T-helper 2 cell treated with Interferon-gamma antibody and Interleukin-4, amounts not matched to agents 5 μg/mL and 100 μg/mL, for 36 hours (primary cell): ENCODE data around the gene AOX1.
"Not testable (repeated sequence)": the region's sequence is repeated elsewhere in the genome, so short reads cannot be mapped to it uniquely, and the experiment has no call there.

Experiments used
- DNase-seq: peaks from one replicate; pipeline ENCODE4 v3.0.0; 2021; ENCODE audit warnings: low spot score
- H3K27ac Mint-ChIP-seq: one replicate; pipeline ENCODE4 v1.8.0; 2021; ENCODE audit warnings: mild to moderate bottlenecking, mixed read lengths
- H3K27me3 Mint-ChIP-seq: one replicate; pipeline ENCODE4 v1.8.0; 2021; ENCODE audit warnings: low read depth, mixed read lengths
- H3K36me3 Mint-ChIP-seq: one replicate; pipeline ENCODE4 v1.8.0; 2021; ENCODE audit warnings: low read depth, mixed read lengths
- H3K4me1 Mint-ChIP-seq: one replicate; pipeline ENCODE4 v1.8.0; 2021; ENCODE audit warnings: low read depth, mixed read lengths
- H3K4me3 Mint-ChIP-seq: one replicate; pipeline ENCODE4 v1.8.0; 2022; ENCODE audit warnings: mild to moderate bottlenecking, moderate library complexity, mixed read lengths
- H3K9me3 Mint-ChIP-seq: one replicate; pipeline ENCODE4 v1.8.0; 2021; ENCODE audit warnings: mixed read lengths

The AOX1 gene

DNA sequence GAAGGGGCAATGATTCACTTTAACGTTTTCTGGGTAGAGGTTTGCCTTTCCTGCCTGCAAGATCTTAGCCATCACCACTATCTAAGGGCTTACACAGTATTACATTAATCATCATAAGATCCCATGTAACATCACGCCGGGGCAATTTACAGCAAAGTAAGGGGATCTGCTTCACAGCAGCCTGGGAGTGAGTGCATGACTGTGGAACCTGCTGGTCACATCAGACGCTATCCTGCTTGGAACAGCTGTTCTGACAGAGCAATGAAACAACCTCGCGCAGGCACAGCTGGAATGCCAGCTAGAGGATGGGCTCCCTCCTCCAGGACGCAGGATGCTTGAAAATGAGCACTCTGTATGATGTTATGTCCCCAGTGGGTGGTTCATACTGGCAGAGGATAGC lies 89.0 kb downstream of the AOX1 start:
- peaks cover 5% of the 10 kb centered on the region for H3K4me1 Mint-ChIP-seq
- no peak for DNase-seq
- H3K27ac Mint-ChIP-seq = no peak overlapping the region
- no peaks in the 10 kb centered on the region for H3K36me3 Mint-ChIP-seq
- peaks cover 17% of the 10 kb centered on the region for H3K27me3 Mint-ChIP-seq
- H3K9me3 Mint-ChIP-seq = no peaks in the 10 kb centered on the region
- H3K4me3 Mint-ChIP-seq = no peak overlapping the region

GRCh38 chr2:200677171-200677570 lies 91.4 kb downstream of the AOX1 start:
- peaks cover 16% of the 10 kb centered on the region for H3K27me3 Mint-ChIP-seq
- no peak for DNase-seq
- H3K36me3 Mint-ChIP-seq = no peaks in the 10 kb centered on the region
- peaks cover 5% of the 10 kb centered on the region for H3K4me1 Mint-ChIP-seq
- H3K9me3 Mint-ChIP-seq = no peaks in the 10 kb centered on the region
- H3K27ac Mint-ChIP-seq = no peak overlapping the region
- no peak overlapping the region for H3K4me3 Mint-ChIP-seq

- Mint-ChIP-seq H3K4me3 (no peak overlapping the region), H3K27me3 (peaks cover 14% of the 10 kb centered on the region), H3K9me3 (no peaks in the 10 kb centered on the region), H3K4me1 (peaks cover 5% of the 10 kb centered on the region), H3K27ac (no peak overlapping the region), H3K36me3 (no peaks in the 10 kb centered on the region)
- no peak for DNase-seq
Observed at GRCh38 chr2:200677721-200678532, 92.1 kb downstream of the AOX1 start.

DNA sequence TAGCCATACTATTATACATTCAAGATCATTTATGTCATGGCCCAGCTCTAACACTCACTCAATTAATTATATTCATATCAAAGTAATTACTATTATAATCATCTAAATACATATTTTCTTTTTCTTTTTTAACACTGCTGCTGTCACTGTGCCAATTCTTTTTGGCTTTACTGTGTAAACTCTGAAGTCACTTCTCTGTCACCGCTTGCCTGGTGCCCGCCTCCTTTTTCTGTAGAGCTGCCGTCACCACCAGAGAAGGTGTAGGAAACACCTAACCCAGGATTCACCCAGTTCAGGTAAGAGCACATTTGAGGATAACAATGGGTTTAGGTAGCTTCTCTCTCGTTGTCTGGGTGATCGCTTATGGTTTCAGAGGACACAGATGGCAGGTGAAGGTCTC lies 93.3 kb downstream of the AOX1 start:
- Mint-ChIP-seq H3K4me3 (no peak overlapping the region), H3K4me1 (no peaks in the 10 kb centered on the region), H3K9me3 (no peaks in the 10 kb centered on the region), H3K27ac (no peak overlapping the region), H3K27me3 (peaks cover 14% of the 10 kb centered on the region), H3K36me3 (no peaks in the 10 kb centered on the region)
- DNase-seq = no peak

DNA sequence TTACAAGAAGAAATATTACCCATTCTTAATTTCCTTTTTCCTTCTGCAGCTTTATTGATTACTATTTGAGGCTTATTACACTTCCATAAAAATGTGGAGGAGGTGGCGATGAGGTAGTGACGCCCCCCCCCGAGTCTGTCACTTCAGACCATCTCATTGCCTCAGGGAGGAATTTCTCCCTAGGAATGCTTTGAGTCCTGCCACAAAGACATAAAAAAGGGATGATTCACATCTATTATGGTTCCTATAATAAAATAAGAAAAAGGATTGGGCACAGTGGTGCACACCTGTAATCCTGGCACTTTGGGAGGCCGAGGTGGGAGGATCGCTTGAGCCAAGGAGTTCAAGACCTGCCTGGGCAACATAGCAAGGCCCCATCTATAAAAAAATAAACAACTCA lies 93.7 kb downstream of the AOX1 start:
- Mint-ChIP-seq H3K27ac (no peak overlapping the region), H3K4me3 (no peak overlapping the region), H3K4me1 (no peaks in the 10 kb centered on the region), H3K9me3 (no peaks in the 10 kb centered on the region), H3K27me3 (peaks cover 14% of the 10 kb centered on the region), H3K36me3 (no peaks in the 10 kb centered on the region)
- DNase-seq = no peak

DNA sequence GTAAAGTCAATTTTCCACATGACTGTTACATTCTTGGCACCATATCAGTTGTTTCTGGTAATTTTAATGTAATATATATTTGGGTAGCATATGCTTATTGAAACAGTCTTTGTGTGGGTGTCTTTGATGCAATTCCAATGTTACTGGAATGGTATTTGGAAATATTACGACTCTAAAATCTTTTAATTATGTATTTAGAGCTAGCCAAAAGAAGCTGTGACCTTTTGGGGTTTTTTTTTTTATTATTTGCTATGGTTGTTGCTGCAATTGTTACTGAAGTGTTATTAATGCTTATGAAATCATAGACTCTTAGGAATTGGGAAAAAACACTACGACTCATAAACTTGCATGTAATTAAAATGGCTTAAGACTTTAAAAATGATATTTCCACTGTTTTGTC lies 95.9 kb downstream of the AOX1 start:
- Mint-ChIP-seq H3K9me3 (no peaks in the 10 kb centered on the region), H3K4me3 (no peak overlapping the region), H3K36me3 (no peaks in the 10 kb centered on the region), H3K27ac (no peak overlapping the region), H3K27me3 (peaks cover 14% of the 10 kb centered on the region), H3K4me1 (no peaks in the 10 kb centered on the region)
- no peak for DNase-seq

GRCh38 chr2:200682407-200682806 lies 96.6 kb downstream of the AOX1 start:
- H3K27ac Mint-ChIP-seq, H3K36me3 Mint-ChIP-seq, DNase-seq, H3K4me1 Mint-ChIP-seq, H3K9me3 Mint-ChIP-seq, H3K4me3 Mint-ChIP-seq: not testable (repeated sequence)
- peaks cover 14% of the 10 kb centered on the region for H3K27me3 Mint-ChIP-seq

GRCh38 chr2:200687922-200688920 lies 102.4 kb downstream of the AOX1 start:
- no peaks in the 10 kb centered on the region for H3K9me3 Mint-ChIP-seq
- H3K4me3 Mint-ChIP-seq = no peak overlapping the region
- H3K27ac Mint-ChIP-seq = no peak overlapping the region
- H3K36me3 Mint-ChIP-seq = no peaks in the 10 kb centered on the region
- H3K4me1 Mint-ChIP-seq = peaks cover 3% of the 10 kb centered on the region
- peaks cover 6% of the 10 kb centered on the region for H3K27me3 Mint-ChIP-seq
- no peak for DNase-seq

DNA sequence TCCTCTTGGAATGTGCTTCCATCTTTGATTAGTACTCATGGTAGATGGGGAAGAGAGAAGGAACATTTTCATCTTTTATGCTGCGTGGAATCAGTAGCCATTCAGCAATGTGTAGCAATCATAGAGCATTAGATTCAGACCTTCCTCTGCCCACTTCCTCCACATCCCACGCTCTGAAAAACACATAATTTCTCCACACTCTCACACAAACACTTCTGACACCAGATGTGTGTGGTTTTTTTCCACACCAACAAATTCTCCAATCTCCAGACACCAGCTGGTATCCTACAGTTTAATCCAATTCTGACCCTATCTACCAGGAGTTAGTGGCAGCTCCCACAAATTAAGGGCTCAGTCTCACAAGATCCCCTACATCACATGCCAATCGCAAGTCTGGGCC lies 103.3 kb downstream of the AOX1 start:
- no peak overlapping the region for H3K27ac Mint-ChIP-seq

GRCh38 chr2:200693836-200694470 lies 108.1 kb downstream of the AOX1 start:
- H3K4me1 Mint-ChIP-seq = peaks cover 2% of the 10 kb centered on the region
- DNase-seq = no peak
- no peaks in the 10 kb centered on the region for H3K9me3 Mint-ChIP-seq
- H3K4me3 Mint-ChIP-seq = no peak overlapping the region
- no peaks in the 10 kb centered on the region for H3K27me3 Mint-ChIP-seq
- H3K36me3 Mint-ChIP-seq = no peaks in the 10 kb centered on the region
- no peak overlapping the region for H3K27ac Mint-ChIP-seq

More for the DNA sequence above, 103.3 kb downstream of the AOX1 start:
- H3K9me3 Mint-ChIP-seq = no peaks in the 10 kb centered on the region
- no peak for DNase-seq
- no peak overlapping the region for H3K4me3 Mint-ChIP-seq
- H3K4me1 Mint-ChIP-seq = peaks cover 3% of the 10 kb centered on the region
- H3K27me3 Mint-ChIP-seq = peaks cover 6% of the 10 kb centered on the region
- no peaks in the 10 kb centered on the region for H3K36me3 Mint-ChIP-seq

GRCh38 chr2:200695191-200695590 lies 109.4 kb downstream of the AOX1 start:
- no peaks in the 10 kb centered on the region for H3K36me3 Mint-ChIP-seq
- no peaks in the 10 kb centered on the region for H3K9me3 Mint-ChIP-seq
- H3K27ac Mint-ChIP-seq = no peak overlapping the region
- DNase-seq = no peak
- H3K4me3 Mint-ChIP-seq = no peak overlapping the region
- H3K27me3 Mint-ChIP-seq = no peaks in the 10 kb centered on the region
- peaks cover 2% of the 10 kb centered on the region for H3K4me1 Mint-ChIP-seq

DNA sequence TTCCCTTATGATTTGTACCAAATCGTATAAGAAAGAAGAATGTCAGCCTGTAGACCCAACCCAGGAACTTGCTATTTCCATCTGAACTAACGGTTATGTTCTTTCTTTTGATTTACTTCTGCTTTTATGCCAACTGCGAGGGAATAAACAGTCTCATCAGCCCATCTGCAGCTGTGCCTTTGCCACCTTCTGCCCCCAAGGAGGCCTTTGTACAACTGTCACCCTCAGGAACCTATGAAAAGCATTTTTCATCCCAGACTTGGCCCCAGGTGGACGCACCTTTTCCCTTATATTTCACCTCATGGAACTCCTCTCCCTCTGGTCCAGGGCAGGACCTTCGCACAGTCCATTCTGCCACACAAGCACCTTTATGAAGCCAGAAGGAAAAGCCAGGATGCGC lies 109.8 kb downstream of the AOX1 start:
- H3K4me1 Mint-ChIP-seq = peaks cover 2% of the 10 kb centered on the region
- H3K27me3 Mint-ChIP-seq = no peaks in the 10 kb centered on the region
- H3K4me3 Mint-ChIP-seq = no peak overlapping the region
- no peak overlapping the region for H3K27ac Mint-ChIP-seq
- DNase-seq = no peak
- H3K9me3 Mint-ChIP-seq = no peaks in the 10 kb centered on the region
- H3K36me3 Mint-ChIP-seq = no peaks in the 10 kb centered on the region

DNA sequence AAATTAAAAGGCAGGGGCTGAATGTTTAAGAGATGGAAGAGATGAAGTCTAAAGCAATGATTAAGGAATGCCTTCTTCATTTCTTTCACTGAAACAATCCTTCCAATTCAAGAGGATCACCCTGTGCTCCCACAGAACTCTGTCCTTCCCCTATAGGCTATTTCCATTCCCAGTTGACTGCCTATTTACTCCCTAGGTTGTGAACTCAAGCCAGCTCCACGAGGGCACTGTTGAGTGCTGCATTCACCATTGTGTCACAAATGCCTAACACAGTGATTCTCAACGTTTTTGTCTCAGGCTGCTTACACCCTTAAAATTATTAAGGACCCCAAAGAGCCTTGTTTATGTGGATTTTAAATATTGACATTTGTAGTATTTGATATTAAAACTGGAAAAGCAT lies 112.4 kb downstream of the AOX1 start:
- Mint-ChIP-seq H3K4me1 (peaks cover 10% of the 10 kb centered on the region), H3K4me3 (no peak overlapping the region), H3K27ac (no peak overlapping the region), H3K36me3 (no peaks in the 10 kb centered on the region), H3K27me3 (no peaks in the 10 kb centered on the region), H3K9me3 (no peaks in the 10 kb centered on the region)
- no peak for DNase-seq

DNA sequence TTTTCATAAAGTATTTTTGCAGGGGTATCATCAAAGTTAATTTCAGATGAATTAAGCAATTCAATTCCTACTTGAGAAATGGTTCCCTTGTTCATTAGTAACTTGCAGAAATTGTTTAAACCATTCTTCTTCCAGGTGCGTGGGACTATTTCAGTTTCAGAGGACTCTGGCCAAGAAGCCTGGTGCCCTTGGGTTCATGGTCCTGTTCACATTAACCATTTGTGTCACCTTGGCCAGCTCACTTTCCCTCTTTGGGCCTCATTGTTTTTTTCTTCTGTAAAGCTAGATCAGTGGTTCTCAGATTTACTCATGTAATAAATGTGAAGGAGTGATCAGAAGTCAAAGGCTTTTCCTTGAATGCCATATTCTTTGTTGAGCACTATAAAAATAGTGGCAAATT lies 113.5 kb downstream of the AOX1 start:
- H3K36me3 Mint-ChIP-seq = no peaks in the 10 kb centered on the region
- peaks cover 15% of the 10 kb centered on the region for H3K4me1 Mint-ChIP-seq
- no peak overlapping the region for H3K4me3 Mint-ChIP-seq
- no peaks in the 10 kb centered on the region for H3K9me3 Mint-ChIP-seq
- H3K27me3 Mint-ChIP-seq = no peaks in the 10 kb centered on the region
- H3K27ac Mint-ChIP-seq = no peak overlapping the region
- DNase-seq = no peak
